ENCODE measurements around the gene PRDM2.
A peak's percentile ranks its signal among the peaks of the same experiment; 100 is the strongest.

The PRDM2 gene

GRCh38 chr1:13735168-13735930 is 35.4 kb downstream of the PRDM2 start:
- Mint-ChIP-seq H3K27ac (peak overlapping the region; percentile 53), H3K36me3 (ENCODE audit: low read depth) (peaks cover 54% of the 10 kb centered on the region), H3K4me1 (ENCODE audit: low read depth) (peaks cover 72% of the 10 kb centered on the region), H3K4me3 (no peak overlapping the region), H3K27me3 (no peaks in the 10 kb centered on the region), H3K9me3 (no peaks in the 10 kb centered on the region)
- DNase-seq, result no peak

GRCh38 chr1:13737398-13737797 is 37.4 kb downstream of the PRDM2 start:
- peaks cover 58% of the 10 kb centered on the region for H3K4me1 Mint-ChIP-seq (ENCODE audit: low read depth)
- no peaks in the 10 kb centered on the region for H3K27me3 Mint-ChIP-seq
- H3K4me3 Mint-ChIP-seq, result no peak overlapping the region
- H3K27ac Mint-ChIP-seq, result peak overlapping the region; percentile 69
- H3K36me3 Mint-ChIP-seq (ENCODE audit: low read depth), result peaks cover 54% of the 10 kb centered on the region
- DNase-seq, result no peak
- H3K9me3 Mint-ChIP-seq, result no peaks in the 10 kb centered on the region

- Mint-ChIP-seq H3K36me3 (ENCODE audit: low read depth) (peaks cover 56% of the 10 kb centered on the region), H3K9me3 (no peaks in the 10 kb centered on the region), H3K27ac (no peak overlapping the region), H3K4me3 (no peak overlapping the region), H3K27me3 (no peaks in the 10 kb centered on the region), H3K4me1 (ENCODE audit: low read depth) (peaks cover 25% of the 10 kb centered on the region)
- no peak for DNase-seq
These were observed 46.4 kb downstream of the PRDM2 start for GRCh38 chr1:13746342-13746741.

- Mint-ChIP-seq H3K9me3 (no peaks in the 10 kb centered on the region), H3K27ac (peak overlapping the region; percentile 95), H3K36me3 (ENCODE audit: low read depth) (peaks cover 60% of the 10 kb centered on the region), H3K4me3 (peak overlapping the region; percentile 83), H3K27me3 (no peaks in the 10 kb centered on the region), H3K4me1 (ENCODE audit: low read depth) (peaks cover 49% of the 10 kb centered on the region)
- peak; percentile 95 for DNase-seq
These were observed 48.9 kb downstream of the PRDM2 start for GRCh38 chr1:13748610-13749505.

- no peak for DNase-seq
- Mint-ChIP-seq H3K4me1 (ENCODE audit: low read depth) (peaks cover 58% of the 10 kb centered on the region), H3K4me3 (peak overlapping the region; percentile 99), H3K36me3 (ENCODE audit: low read depth) (peaks cover 63% of the 10 kb centered on the region), H3K9me3 (no peaks in the 10 kb centered on the region), H3K27me3 (no peaks in the 10 kb centered on the region), H3K27ac (peak overlapping the region; percentile 97)
These were observed 49.8 kb downstream of the PRDM2 start for GRCh38 chr1:13749543-13750341.

GRCh38 chr1:13751458-13751871 is 51.5 kb downstream of the PRDM2 start:
- peaks cover 67% of the 10 kb centered on the region for H3K36me3 Mint-ChIP-seq (ENCODE audit: low read depth)
- peak overlapping the region; percentile 99 for H3K4me3 Mint-ChIP-seq
- no peaks in the 10 kb centered on the region for H3K9me3 Mint-ChIP-seq
- no peaks in the 10 kb centered on the region for H3K27me3 Mint-ChIP-seq
- DNase-seq, result no peak
- peaks cover 70% of the 10 kb centered on the region for H3K4me1 Mint-ChIP-seq (ENCODE audit: low read depth)
- no peak overlapping the region for H3K27ac Mint-ChIP-seq

GRCh38 chr1:13751985-13752384 is 52.0 kb downstream of the PRDM2 start:
- H3K4me1 Mint-ChIP-seq (ENCODE audit: low read depth), result peaks cover 73% of the 10 kb centered on the region
- no peak overlapping the region for H3K4me3 Mint-ChIP-seq
- H3K27ac Mint-ChIP-seq, result no peak overlapping the region
- H3K9me3 Mint-ChIP-seq, result no peaks in the 10 kb centered on the region
- no peak for DNase-seq
- no peaks in the 10 kb centered on the region for H3K27me3 Mint-ChIP-seq
- peaks cover 68% of the 10 kb centered on the region for H3K36me3 Mint-ChIP-seq (ENCODE audit: low read depth)

GRCh38 chr1:13752852-13753251 is 52.9 kb downstream of the PRDM2 start:
- peak overlapping the region; percentile 24 for H3K4me3 Mint-ChIP-seq

GRCh38 chr1:13753636-13754402 is 53.8 kb downstream of the PRDM2 start:
- H3K4me1 Mint-ChIP-seq (ENCODE audit: low read depth), result peaks cover 76% of the 10 kb centered on the region
- peaks cover 69% of the 10 kb centered on the region for H3K36me3 Mint-ChIP-seq (ENCODE audit: low read depth)
- no peaks in the 10 kb centered on the region for H3K9me3 Mint-ChIP-seq
- no peaks in the 10 kb centered on the region for H3K27me3 Mint-ChIP-seq
- H3K27ac Mint-ChIP-seq, result peak overlapping the region; percentile 66
- peak overlapping the region; percentile 33 for H3K4me3 Mint-ChIP-seq
- no peak for DNase-seq

More at GRCh38 chr1:13752852-13753251, 52.9 kb downstream of the PRDM2 start:
- DNase-seq, result no peak
- Mint-ChIP-seq H3K36me3 (ENCODE audit: low read depth) (peaks cover 71% of the 10 kb centered on the region), H3K27me3 (no peaks in the 10 kb centered on the region), H3K9me3 (no peaks in the 10 kb centered on the region), H3K4me1 (ENCODE audit: low read depth) (peaks cover 77% of the 10 kb centered on the region), H3K27ac (peak overlapping the region; percentile 66)

- peaks cover 83% of the 10 kb centered on the region for H3K4me1 Mint-ChIP-seq (ENCODE audit: low read depth)
- no peak overlapping the region for H3K4me3 Mint-ChIP-seq
- no peaks in the 10 kb centered on the region for H3K9me3 Mint-ChIP-seq
- peaks cover 71% of the 10 kb centered on the region for H3K36me3 Mint-ChIP-seq (ENCODE audit: low read depth)
- DNase-seq, result no peak
- H3K27ac Mint-ChIP-seq, result peak overlapping the region; percentile 66
- H3K27me3 Mint-ChIP-seq, result no peaks in the 10 kb centered on the region
These were observed 54.6 kb downstream of the PRDM2 start for GRCh38 chr1:13754510-13755103.

GRCh38 chr1:13756557-13757315 is 56.7 kb downstream of the PRDM2 start:
- Mint-ChIP-seq H3K4me3 (no peak overlapping the region), H3K9me3 (no peaks in the 10 kb centered on the region), H3K27me3 (no peaks in the 10 kb centered on the region), H3K4me1 (ENCODE audit: low read depth) (peaks cover 89% of the 10 kb centered on the region), H3K27ac (peak overlapping the region; percentile 69), H3K36me3 (ENCODE audit: low read depth) (peaks cover 73% of the 10 kb centered on the region)
- DNase-seq, result no peak

- Mint-ChIP-seq H3K27me3 (no peaks in the 10 kb centered on the region), H3K27ac (peak overlapping the region; percentile 22), H3K4me3 (peak overlapping the region; percentile 3), H3K4me1 (ENCODE audit: low read depth) (peaks cover 90% of the 10 kb centered on the region), H3K9me3 (no peaks in the 10 kb centered on the region), H3K36me3 (ENCODE audit: low read depth) (peaks cover 70% of the 10 kb centered on the region)
- DNase-seq, result no peak
These were observed 57.7 kb downstream of the PRDM2 start for GRCh38 chr1:13757693-13758092.

- H3K4me1 Mint-ChIP-seq (ENCODE audit: low read depth), result peaks cover 90% of the 10 kb centered on the region
- no peaks in the 10 kb centered on the region for H3K9me3 Mint-ChIP-seq
- H3K36me3 Mint-ChIP-seq (ENCODE audit: low read depth), result peaks cover 66% of the 10 kb centered on the region
- no peak for DNase-seq
- no peak overlapping the region for H3K4me3 Mint-ChIP-seq
- H3K27ac Mint-ChIP-seq, result peak overlapping the region; percentile 18
- H3K27me3 Mint-ChIP-seq, result no peaks in the 10 kb centered on the region
These were observed 59.1 kb downstream of the PRDM2 start for GRCh38 chr1:13759072-13759471.
